IMR-90 (cell line): ENCODE results near the gene PLSCR2. TPM values are rescaled to one million over a fixed set of nuclear protein-coding genes. Genes with fewer than 3 reads are reported as not detected.

Source experiments
- ATAC-seq: fragments of 200-7000 bp; cut with Tn5 transposase; 2 replicates; pipeline ENCODE4 v1.9.1; 2020; ENCODE audit warnings: low read depth, mild to moderate bottlenecking, moderate library complexity
- BruUV-seq: library from RNA; stranded (reverse); fragments of 400-500 nt; replicated peaks from 2 replicates; lab custom pipeline; 2021; lab: Mats Ljungman, UMichigan
- CTCF ChIA-PET: fragments of 300-600 bp; formaldehyde crosslinking; extraction: SDS; loops from one replicate; lab custom pipeline; 2021; ENCODE audit warnings: antibody characterized with exemption; lab: Yijun Ruan, JAX
- POLR2A ChIA-PET: fragments of 300-600 bp; sonication (Branson Sonifier 250); formaldehyde crosslinking; loops from one replicate; lab custom pipeline; 2022; ENCODE audit warnings: antibody characterized with exemption; ENCODE audit not compliant: unreplicated experiment; lab: Charles Lee
- DNase-seq: peaks from one replicate; pipeline ENCODE4 v3.0.0; 2013
- H2AFZ ChIP-seq: replicated peaks from 2 replicates; pipeline ENCODE3; 2013; ENCODE audit warnings: low read length, mild to moderate bottlenecking; ENCODE audit not compliant: poor library complexity
- H2AK5ac ChIP-seq: 2 replicates; pipeline ENCODE4 v1.6.1; 2013; ENCODE audit warnings: low read depth, low read length, inconsistent platforms
- H2AK9ac ChIP-seq: replicated peaks from 2 replicates; pipeline ENCODE3; 2013; ENCODE audit warnings: mild to moderate bottlenecking, low read depth, low read length, moderate library complexity; ENCODE audit not compliant: poor library complexity
- H2BK120ac ChIP-seq: 2 replicates; pipeline ENCODE4 v1.6.1; 2013; ENCODE audit warnings: low read depth, low read length, inconsistent platforms
- H2BK15ac ChIP-seq: 3 replicates; pipeline ENCODE4 v1.6.1; 2013; ENCODE audit warnings: low read depth, low read length, inconsistent platforms
- H2BK20ac ChIP-seq: 2 replicates; pipeline ENCODE4 v1.6.1; 2013; ENCODE audit warnings: low read depth, mild to moderate bottlenecking, inconsistent platforms, low read length, moderate library complexity
- H2BK5ac ChIP-seq: 2 replicates; pipeline ENCODE4 v1.6.1; 2013; ENCODE audit warnings: mild to moderate bottlenecking, low read depth, low read length, inconsistent platforms; ENCODE audit not compliant: poor library complexity, severe bottlenecking
- H3K14ac ChIP-seq: replicated peaks from 2 replicates; pipeline ENCODE4 v1.6.1; 2013; ENCODE audit warnings: low read depth, low read length, inconsistent platforms
- H3K18ac ChIP-seq: 2 replicates; pipeline ENCODE4 v1.6.1; 2013; ENCODE audit warnings: low read depth, low read length, control low read depth
- H3K23ac ChIP-seq: 2 replicates; pipeline ENCODE4 v1.6.1; 2013; ENCODE audit warnings: low read depth, low read length, inconsistent platforms
- H3K27ac ChIP-seq: 2 replicates; pipeline ENCODE4 v1.5.1; 2013; ENCODE audit warnings: mild to moderate bottlenecking, control low read depth, low read length; ENCODE audit not compliant: insufficient read depth
- H3K27me3 ChIP-seq: 2 replicates; pipeline ENCODE4 v1.6.1; 2013; ENCODE audit warnings: low read length; ENCODE audit not compliant: control insufficient read depth, insufficient read depth
- H3K36me3 ChIP-seq: 2 replicates; pipeline ENCODE4 v1.6.1; 2013; ENCODE audit warnings: low read length, mixed read lengths; ENCODE audit not compliant: control insufficient read depth, insufficient read depth
- H3K4ac ChIP-seq: 2 replicates; pipeline ENCODE4 v1.6.1; 2013; ENCODE audit warnings: low read depth, low read length, inconsistent platforms
- H3K4me1 ChIP-seq: 2 replicates; pipeline ENCODE4 v1.6.1; 2013; ENCODE audit warnings: low read length, mixed read lengths; ENCODE audit not compliant: control insufficient read depth, insufficient read depth
- H3K4me2 ChIP-seq: 2 replicates; pipeline ENCODE4 v1.6.1; 2013; ENCODE audit warnings: low read depth, mild to moderate bottlenecking, control low read depth, low read length, moderate library complexity
- H3K4me3 ChIP-seq: 2 replicates; pipeline ENCODE4 v1.5.1; 2013; ENCODE audit warnings: low read depth, mild to moderate bottlenecking, control low read depth, low read length, moderate library complexity; ENCODE audit not compliant: insufficient read depth
- H3K56ac ChIP-seq: 2 replicates; pipeline ENCODE4 v1.6.1; 2013; ENCODE audit warnings: low read length, inconsistent platforms; ENCODE audit not compliant: insufficient read depth; ENCODE audit errors: extremely low read depth
- H3K79me1 ChIP-seq, 2 experiments: 2 replicates each; pipeline ENCODE4 v1.6.1; 2013; ENCODE audit warnings: low read length in 2 of 2, inconsistent platforms in 1 of 2, low read depth in 1 of 2
- H3K9ac ChIP-seq: 2 replicates; pipeline ENCODE4 v1.6.1; 2013; ENCODE audit warnings: low read depth, low read length, control low read depth
- H3K9me1 ChIP-seq: 2 replicates; pipeline ENCODE4 v1.6.1; 2013; ENCODE audit warnings: low read length, inconsistent platforms; ENCODE audit not compliant: insufficient read depth
- H3K9me3 ChIP-seq: 2 replicates; pipeline ENCODE4 v1.6.1; 2013; ENCODE audit warnings: low read length; ENCODE audit not compliant: control insufficient read depth, insufficient read depth
- H4K20me1 ChIP-seq: 2 replicates; pipeline ENCODE4 v1.6.1; 2013; ENCODE audit warnings: low read length, inconsistent platforms; ENCODE audit not compliant: insufficient read depth
- H4K5ac ChIP-seq: 2 replicates; pipeline ENCODE4 v1.6.1; 2013; ENCODE audit warnings: mild to moderate bottlenecking, low read depth, low read length, control low read depth
- H4K8ac ChIP-seq, 2 experiments: 2 replicates each; pipeline ENCODE4 v1.6.1; 2013; ENCODE audit warnings: low read depth in 2 of 2, low read length in 2 of 2, control low read depth in 1 of 2, inconsistent platforms in 1 of 2
- H4K91ac ChIP-seq: 2 replicates; pipeline ENCODE4 v1.6.1; 2013; ENCODE audit warnings: low read depth, low read length, inconsistent platforms; ENCODE audit not compliant: insufficient read depth
- BHLHE40 ChIP-seq: fragments of 150-350 bp; IDR thresholded peaks from 2 replicates; pipeline ENCODE4 v1.6.1; 2016; ENCODE audit warnings: mild to moderate bottlenecking, low read depth, low read length
- CEBPB ChIP-seq: IDR thresholded peaks from 2 replicates; pipeline ENCODE4 v1.6.1; 2012; ENCODE audit warnings: low read depth, low read length, improper control_type of control experiment
- CHD1 ChIP-seq: IDR thresholded peaks from 2 replicates; pipeline ENCODE4 v1.6.1; 2012; ENCODE audit warnings: low read depth, low read length, improper control_type of control experiment
- MAFK ChIP-seq: IDR thresholded peaks from 2 replicates; pipeline ENCODE4 v1.6.1; 2012; ENCODE audit warnings: low read depth, low read length, improper control_type of control experiment
- MAZ ChIP-seq: IDR thresholded peaks from 2 replicates; pipeline ENCODE4 v1.6.1; 2012; ENCODE audit warnings: low read depth, mild to moderate bottlenecking, low read length, improper control_type of control experiment, moderate library complexity, borderline replicate concordance
- MXI1 ChIP-seq: IDR thresholded peaks from 2 replicates; pipeline ENCODE4 v1.6.1; 2012; ENCODE audit warnings: low read depth, mild to moderate bottlenecking, low read length, moderate library complexity, borderline replicate concordance
- NFE2L2 ChIP-seq: fragments of 150-350 bp; IDR thresholded peaks from 2 replicates; pipeline ENCODE4 v1.6.1; 2016; ENCODE audit warnings: low read depth, mild to moderate bottlenecking, low read length
- POLR2A ChIP-seq: IDR thresholded peaks from 2 replicates; pipeline ENCODE4 v1.6.1; 2012; ENCODE audit warnings: mild to moderate bottlenecking, low read depth, low read length
- RAD21 ChIP-seq: IDR thresholded peaks from 2 replicates; pipeline ENCODE4 v1.6.1; 2012; ENCODE audit warnings: low read length, improper control_type of control experiment
- RCOR1 ChIP-seq: IDR thresholded peaks from 2 replicates; pipeline ENCODE4 v1.6.1; 2012; ENCODE audit warnings: mild to moderate bottlenecking, low read length, improper control_type of control experiment; ENCODE audit not compliant: insufficient replicate concordance
- RFX5 ChIP-seq: IDR thresholded peaks from 2 replicates; pipeline ENCODE4 v1.8.0; 2012; ENCODE audit warnings: low read depth, mild to moderate bottlenecking, low read length, moderate library complexity
- SMC3 ChIP-seq: fragments of 150-350 bp; IDR thresholded peaks from 2 replicates; pipeline ENCODE4 v1.6.1; 2016; ENCODE audit warnings: low read depth, mild to moderate bottlenecking, antibody characterized with exemption, low read length, moderate library complexity
- WGBS, 2 experiments: methylation state at CpG; one replicate each; pipeline versions ENCODE4 v1.1.5 to v1.1.7; 2013; ENCODE audit warnings: missing lambda C conversion rate in 2 of 2; ENCODE audit not compliant: insufficient read length in 1 of 2; ENCODE audit errors: extremely low coverage in 2 of 2; 5-methylcytosine and 5-hydroxymethylcytosine counted together
- dilution Hi-C: fragments of 300-500 bp; cut with HindIII; formaldehyde crosslinking; loops from one replicate; pipeline ENCODE4 v1.14.3; 2018; ENCODE audit warnings: low sequenced_read_pairs; ENCODE audit not compliant: unreplicated experiment
- in situ Hi-C: fragments of 300-500 bp; cut with MboI; formaldehyde crosslinking; loops from 3 replicates; pipeline ENCODE4 v1.14.3; 2019; ENCODE audit warnings: low sequenced_read_pairs, inconsistent platforms, mixed read lengths
- intact Hi-C: fragments of 100-400 bp; cut with micrococcal nuclease; formaldehyde crosslinking; loops from 2 replicates; pipeline ENCODE4 v1.10.0; 2022
- polyA plus RNA-seq, 3 experiments: library from polyadenylated mRNA; depleted of rRNA; stranded (reverse); fragments of >200 nt; gene quantifications; 2 replicates each; pipeline ENCODE4 v1.2.3, GENCODE V29; 2012; ENCODE audit warnings: low replicate concordance in 1 of 3
- total RNA-seq: library from RNA; depleted of rRNA; stranded (reverse); fragments of >200 nt; gene quantifications from 2 replicates; pipeline ENCODE4 v1.2.3, GENCODE V29; 2012
- TF ChIP-seq, protein P1 (sequence below): fragments of 150-350 bp; IDR thresholded peaks from 2 replicates; pipeline ENCODE4 v1.6.1; 2017; ENCODE audit warnings: mild to moderate bottlenecking, antibody characterized with exemption, low read length, low read depth
- TF ChIP-seq, protein P2 (sequence below): fragments of 150-350 bp; IDR thresholded peaks from 2 replicates; pipeline ENCODE4 v1.6.1; 2016; ENCODE audit warnings: low read depth, mild to moderate bottlenecking, low read length, moderate library complexity, borderline replicate concordance
- TF ChIP-seq, protein P3 (sequence below): conservative IDR thresholded peaks from 2 replicates; pipeline ENCODE4 v1.5.1; 2012; ENCODE audit warnings: mild to moderate bottlenecking, low read depth, low read length, improper control_type of control experiment

The PLSCR2 gene
- total and polyA plus RNA-seq, 2 of the 4 experiments (the other 2 are of a cell fraction) = not detected

DNA sequence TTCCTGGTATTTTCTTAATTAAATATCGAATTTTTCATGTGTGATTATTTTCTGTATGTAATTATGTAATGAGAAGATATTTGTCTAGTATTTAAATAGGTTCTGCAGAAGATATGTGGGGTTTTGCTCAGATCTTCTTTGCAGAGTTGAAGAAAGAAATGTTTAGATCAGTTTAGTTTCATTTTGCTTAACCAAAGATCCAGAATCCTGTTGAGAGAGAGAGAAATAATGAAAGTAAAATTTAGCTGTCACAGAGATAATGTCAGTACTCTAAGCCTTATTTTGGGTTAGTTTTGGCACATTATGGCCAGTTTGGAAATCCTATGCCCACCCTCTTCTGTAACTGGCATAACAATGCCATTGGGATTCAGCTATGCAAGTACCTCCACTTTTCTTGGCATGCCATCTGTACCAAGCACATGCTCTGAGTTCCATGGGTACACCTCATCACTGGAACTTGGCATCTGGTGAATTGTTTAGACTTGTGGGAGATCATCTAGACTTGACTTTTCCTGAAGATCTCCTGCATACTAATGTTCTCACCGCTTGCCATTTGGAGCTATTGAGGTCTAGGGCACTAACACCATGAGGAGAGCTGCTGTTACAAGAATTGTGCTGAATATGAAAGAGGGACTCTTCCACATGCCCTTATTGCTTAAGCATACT, 44.2 kb upstream of the PLSCR2 start:
- ATAC-seq = peak; percentile 42
- Histone ChIP-seq H3K4me3 (peak overlapping the region; percentile 22; the same call in 1 of the 2 replicates), H2AK9ac (no peak overlapping the region), H3K27ac (peak overlapping the region; percentile 37; the same call in 1 of the 2 replicates), H3K9me1 (no peaks in the 10 kb centered on the region), H2AFZ (peak overlapping the region; percentile 44), H3K4me2 (peak overlapping the region; percentile 80), H3K9ac (no peak overlapping the region), H3K79me1 (no peaks in the 10 kb centered on the region), H2BK20ac (no peak overlapping the region), H3K27me3 (no peaks in the 10 kb centered on the region), H4K5ac (0 out of 2 replicates have a peak overlapping the region, but pooled peaks have one; percentile 43), H3K4me1 (peaks cover 4% of the 10 kb centered on the region), H2BK5ac (peak overlapping the region; percentile 3), H3K56ac (no peak overlapping the region), H3K36me3 (peaks cover 8% of the 10 kb centered on the region), H3K9me3 (no peaks in the 10 kb centered on the region), H4K8ac (no peak overlapping the region), H4K91ac (no peak overlapping the region), H2BK120ac (no peak overlapping the region), H4K20me1 (no peaks in the 10 kb centered on the region), H3K18ac (no peak overlapping the region), H3K4ac (no peak overlapping the region), H2AK5ac (peak overlapping the region; percentile 44; the same call in 1 of the 2 replicates), H2BK15ac (0 out of 3 replicates have a peak overlapping the region, but pooled peaks have one; percentile 20), H3K23ac (no peak overlapping the region; the same call in 1 of the 2 replicates), H3K14ac (0 out of 2 replicates have a peak overlapping the region, but pooled peaks have one; percentile 46)
- no peak for TF ChIP-seq POLR2A
- TF ChIP-seq RAD21 = no peak
- no peak for TF ChIP-seq RFX5
- TF ChIP-seq NFE2L2 = no peak
- no peak for TF ChIP-seq SMC3
- TF ChIP-seq BHLHE40 = no peak
- TF ChIP-seq MXI1 = no peak
- TF ChIP-seq CHD1 = no peak
- no peak for TF ChIP-seq MAZ
- TF ChIP-seq, protein P1, sequence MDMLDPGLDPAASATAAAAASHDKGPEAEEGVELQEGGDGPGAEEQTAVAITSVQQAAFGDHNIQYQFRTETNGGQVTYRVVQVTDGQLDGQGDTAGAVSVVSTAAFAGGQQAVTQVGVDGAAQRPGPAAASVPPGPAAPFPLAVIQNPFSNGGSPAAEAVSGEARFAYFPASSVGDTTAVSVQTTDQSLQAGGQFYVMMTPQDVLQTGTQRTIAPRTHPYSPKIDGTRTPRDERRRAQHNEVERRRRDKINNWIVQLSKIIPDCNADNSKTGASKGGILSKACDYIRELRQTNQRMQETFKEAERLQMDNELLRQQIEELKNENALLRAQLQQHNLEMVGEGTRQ = no peak
- no peak for TF ChIP-seq CEBPB
- no peak for TF ChIP-seq MAFK
- no peak for TF ChIP-seq RCOR1
- TF ChIP-seq, protein P2, sequence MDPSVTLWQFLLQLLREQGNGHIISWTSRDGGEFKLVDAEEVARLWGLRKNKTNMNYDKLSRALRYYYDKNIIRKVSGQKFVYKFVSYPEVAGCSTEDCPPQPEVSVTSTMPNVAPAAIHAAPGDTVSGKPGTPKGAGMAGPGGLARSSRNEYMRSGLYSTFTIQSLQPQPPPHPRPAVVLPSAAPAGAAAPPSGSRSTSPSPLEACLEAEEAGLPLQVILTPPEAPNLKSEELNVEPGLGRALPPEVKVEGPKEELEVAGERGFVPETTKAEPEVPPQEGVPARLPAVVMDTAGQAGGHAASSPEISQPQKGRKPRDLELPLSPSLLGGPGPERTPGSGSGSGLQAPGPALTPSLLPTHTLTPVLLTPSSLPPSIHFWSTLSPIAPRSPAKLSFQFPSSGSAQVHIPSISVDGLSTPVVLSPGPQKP = no peak
- TF ChIP-seq, protein P3, sequence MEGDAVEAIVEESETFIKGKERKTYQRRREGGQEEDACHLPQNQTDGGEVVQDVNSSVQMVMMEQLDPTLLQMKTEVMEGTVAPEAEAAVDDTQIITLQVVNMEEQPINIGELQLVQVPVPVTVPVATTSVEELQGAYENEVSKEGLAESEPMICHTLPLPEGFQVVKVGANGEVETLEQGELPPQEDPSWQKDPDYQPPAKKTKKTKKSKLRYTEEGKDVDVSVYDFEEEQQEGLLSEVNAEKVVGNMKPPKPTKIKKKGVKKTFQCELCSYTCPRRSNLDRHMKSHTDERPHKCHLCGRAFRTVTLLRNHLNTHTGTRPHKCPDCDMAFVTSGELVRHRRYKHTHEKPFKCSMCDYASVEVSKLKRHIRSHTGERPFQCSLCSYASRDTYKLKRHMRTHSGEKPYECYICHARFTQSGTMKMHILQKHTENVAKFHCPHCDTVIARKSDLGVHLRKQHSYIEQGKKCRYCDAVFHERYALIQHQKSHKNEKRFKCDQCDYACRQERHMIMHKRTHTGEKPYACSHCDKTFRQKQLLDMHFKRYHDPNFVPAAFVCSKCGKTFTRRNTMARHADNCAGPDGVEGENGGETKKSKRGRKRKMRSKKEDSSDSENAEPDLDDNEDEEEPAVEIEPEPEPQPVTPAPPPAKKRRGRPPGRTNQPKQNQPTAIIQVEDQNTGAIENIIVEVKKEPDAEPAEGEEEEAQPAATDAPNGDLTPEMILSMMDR = no peak
- dilution Hi-C loops = no loop called here
- ChIA-PET POLR2A (no interaction called here), CTCF (interaction anchor here (0.5 kb wide), 1 partner anchor 38 kb away, joined by 3 read pairs; no protein-coding TSS in a partner anchor)
- intact Hi-C loops = no loop called here
- DNase-seq = peak; percentile 16
- in situ Hi-C loops = no loop called here
- WGBS, 2 experiments = no CpG with 5 or more reads among the region's 2 CpGs
- no TSS peak for BruUV-seq
